AG09319 (cell line): ENCODE measurements around the gene SLC35B3.
"Not testable (repeated sequence)": the region's sequence is repeated elsewhere in the genome, so short reads cannot be mapped to it uniquely, and the experiment has no call there.

Source experiments
- DNase-seq: peaks from one replicate; pipeline ENCODE4 v3.0.0-alpha.2; 2010; ENCODE audit warnings: low read depth; ENCODE audit errors: extremely low read depth
- CTCF ChIP-seq: IDR thresholded peaks from 2 replicates; pipeline ENCODE4 v1.5.1; 2011; ENCODE audit warnings: low read depth, mild to moderate bottlenecking, inconsistent platforms, low read length, moderate library complexity

Gene SLC35B3

GRCh38 chr6:8462169-8462568, 26.8 kb upstream of the SLC35B3 start:
- TF ChIP-seq CTCF: no peak
- DNase-seq: no peak

- no peak for TF ChIP-seq CTCF
Measured at GRCh38 chr6:8446391-8446790, 11.0 kb upstream of the SLC35B3 start.

GRCh38 chr6:8445930-8446329, 10.6 kb upstream of the SLC35B3 start:
- not testable (repeated sequence) for DNase-seq

More at GRCh38 chr6:8446391-8446790, 11.0 kb upstream of the SLC35B3 start:
- no peak for DNase-seq

GRCh38 chr6:8442150-8442549, 6.8 kb upstream of the SLC35B3 start:
- DNase-seq: no peak
- TF ChIP-seq CTCF: no peak

GRCh38 chr6:8441452-8441851, 6.1 kb upstream of the SLC35B3 start:
- TF ChIP-seq CTCF: no peak
- no peak for DNase-seq

GRCh38 chr6:8439601-8440268, 4.4 kb upstream of the SLC35B3 start:
- no peak for DNase-seq
- no peak for TF ChIP-seq CTCF

GRCh38 chr6:8437813-8438212, 2.5 kb upstream of the SLC35B3 start:
- no peak for TF ChIP-seq CTCF
- DNase-seq: no peak

GRCh38 chr6:8436966-8437365, 1.6 kb upstream of the SLC35B3 start:
- TF ChIP-seq CTCF: no peak
- no peak for DNase-seq
